Gastroesophageal sphincter (tissue), 3 donors: Measurements from ENCODE around the gene ERC1.

Experiments used
- POLR2AphosphoS5 ChIP-seq: sonication (generic); formaldehyde crosslinking; IDR thresholded peaks from one replicate; pipeline ENCODE4 v1.6.1; 2017; ENCODE audit warnings: antibody characterized with exemption
- TF ChIP-seq, protein P1 (sequence below), 4 experiments: fragments of 200-600 bp in 2 of 4; fragments of 450-650 bp in 2 of 4; sonication (generic) in 1 of 4; IDR thresholded peaks; one replicate each; pipeline ENCODE4 v1.5.1; 2017 to 2019; ENCODE audit warnings: antibody characterized with exemption in 4 of 4, mild to moderate bottlenecking in 2 of 4, moderate library complexity in 2 of 4

GRCh38 chr12:1510056-1510812 is 519.2 kb downstream of the ERC1 start:
- TF ChIP-seq, protein P1, sequence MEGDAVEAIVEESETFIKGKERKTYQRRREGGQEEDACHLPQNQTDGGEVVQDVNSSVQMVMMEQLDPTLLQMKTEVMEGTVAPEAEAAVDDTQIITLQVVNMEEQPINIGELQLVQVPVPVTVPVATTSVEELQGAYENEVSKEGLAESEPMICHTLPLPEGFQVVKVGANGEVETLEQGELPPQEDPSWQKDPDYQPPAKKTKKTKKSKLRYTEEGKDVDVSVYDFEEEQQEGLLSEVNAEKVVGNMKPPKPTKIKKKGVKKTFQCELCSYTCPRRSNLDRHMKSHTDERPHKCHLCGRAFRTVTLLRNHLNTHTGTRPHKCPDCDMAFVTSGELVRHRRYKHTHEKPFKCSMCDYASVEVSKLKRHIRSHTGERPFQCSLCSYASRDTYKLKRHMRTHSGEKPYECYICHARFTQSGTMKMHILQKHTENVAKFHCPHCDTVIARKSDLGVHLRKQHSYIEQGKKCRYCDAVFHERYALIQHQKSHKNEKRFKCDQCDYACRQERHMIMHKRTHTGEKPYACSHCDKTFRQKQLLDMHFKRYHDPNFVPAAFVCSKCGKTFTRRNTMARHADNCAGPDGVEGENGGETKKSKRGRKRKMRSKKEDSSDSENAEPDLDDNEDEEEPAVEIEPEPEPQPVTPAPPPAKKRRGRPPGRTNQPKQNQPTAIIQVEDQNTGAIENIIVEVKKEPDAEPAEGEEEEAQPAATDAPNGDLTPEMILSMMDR (IDR thresholded peaks at IDR 0.05), result no peak
- TF ChIP-seq POLR2AphosphoS5, result no peak
